ENCODE results near the gene CDCP2.

GRCh38 chr1:54095546-54096226 lies 57.1 kb downstream of the CDCP2 start:
- TF ChIP-seq CTCF (IDR thresholded peaks at IDR 0.05) (no peak), POLR2AphosphoS5 (IDR thresholded peaks at IDR 0.05; ENCODE audit: low read depth, low read length) (no peak), SIN3A (IDR thresholded peaks at IDR 0.05; ENCODE audit: borderline replicate concordance, insufficient read depth, low read depth, low read length) (no peak)
